Vagina (tissue), 2 donors: ENCODE measurements around the gene PSAP.

Source experiments
- POLR2A ChIP-seq, 2 donors: fragments of 450-650 bp; IDR thresholded peaks; one replicate each; pipeline ENCODE4 v1.6.1; 2017; ENCODE audit warnings: antibody characterized with exemption in 2 of 2, mild to moderate bottlenecking in 2 of 2, moderate library complexity in 2 of 2
- POLR2AphosphoS5 ChIP-seq, 2 donors: sonication (generic); formaldehyde crosslinking; IDR thresholded peaks; one replicate each; pipeline ENCODE4 v1.9.0; 2017; ENCODE audit warnings: antibody characterized with exemption in 2 of 2, mild to moderate bottlenecking in 2 of 2, low read depth in 1 of 2; ENCODE audit not compliant: insufficient read depth in 1 of 2
- TF ChIP-seq, protein P1 (sequence below), 3 experiments: fragments of 450-650 bp in 2 of 3; fragments of 200-600 bp in 1 of 3; sonication (generic) in 1 of 3; IDR thresholded peaks; one replicate each; pipeline ENCODE4 v1.5.1; 2017 to 2019; ENCODE audit warnings: antibody characterized with exemption in 3 of 3, mild to moderate bottlenecking in 2 of 3, moderate library complexity in 2 of 3

DNA sequence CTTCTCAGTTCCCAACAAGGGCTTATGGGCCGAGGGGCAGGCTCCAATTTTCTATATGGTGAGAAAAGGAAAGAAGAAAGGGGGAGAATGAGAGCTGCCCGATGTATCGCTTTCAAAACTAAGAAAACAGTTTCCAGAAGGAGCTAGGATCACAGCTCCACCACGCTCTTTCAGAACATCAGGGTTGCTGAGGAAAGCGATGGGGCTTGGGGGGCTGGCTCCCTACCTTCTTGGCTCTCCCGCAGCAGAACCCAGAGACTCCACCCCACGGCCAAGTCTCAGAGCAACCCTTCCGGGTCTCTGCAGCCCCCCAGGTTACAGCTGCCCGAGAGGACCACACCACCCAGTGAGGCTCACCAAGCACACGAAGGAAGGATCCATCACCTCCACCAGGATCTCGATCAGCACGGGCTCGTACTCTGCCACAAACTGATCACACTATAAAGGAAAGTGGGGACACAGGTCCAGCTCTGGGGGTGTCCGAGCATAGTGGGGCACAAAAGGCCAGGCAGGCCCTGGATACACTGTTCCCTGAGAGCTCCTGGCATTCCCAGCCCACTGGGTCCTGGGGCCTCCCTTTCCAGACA, 32.3 kb downstream of the PSAP start:
- TF ChIP-seq, protein P1, sequence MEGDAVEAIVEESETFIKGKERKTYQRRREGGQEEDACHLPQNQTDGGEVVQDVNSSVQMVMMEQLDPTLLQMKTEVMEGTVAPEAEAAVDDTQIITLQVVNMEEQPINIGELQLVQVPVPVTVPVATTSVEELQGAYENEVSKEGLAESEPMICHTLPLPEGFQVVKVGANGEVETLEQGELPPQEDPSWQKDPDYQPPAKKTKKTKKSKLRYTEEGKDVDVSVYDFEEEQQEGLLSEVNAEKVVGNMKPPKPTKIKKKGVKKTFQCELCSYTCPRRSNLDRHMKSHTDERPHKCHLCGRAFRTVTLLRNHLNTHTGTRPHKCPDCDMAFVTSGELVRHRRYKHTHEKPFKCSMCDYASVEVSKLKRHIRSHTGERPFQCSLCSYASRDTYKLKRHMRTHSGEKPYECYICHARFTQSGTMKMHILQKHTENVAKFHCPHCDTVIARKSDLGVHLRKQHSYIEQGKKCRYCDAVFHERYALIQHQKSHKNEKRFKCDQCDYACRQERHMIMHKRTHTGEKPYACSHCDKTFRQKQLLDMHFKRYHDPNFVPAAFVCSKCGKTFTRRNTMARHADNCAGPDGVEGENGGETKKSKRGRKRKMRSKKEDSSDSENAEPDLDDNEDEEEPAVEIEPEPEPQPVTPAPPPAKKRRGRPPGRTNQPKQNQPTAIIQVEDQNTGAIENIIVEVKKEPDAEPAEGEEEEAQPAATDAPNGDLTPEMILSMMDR (IDR thresholded peaks at IDR 0.05), result no peak
- no peak for TF ChIP-seq POLR2A (IDR thresholded peaks at IDR 0.05)
- TF ChIP-seq POLR2AphosphoS5 (IDR thresholded peaks at IDR 0.05; ENCODE audit: insufficient read depth in 1 of 2, low read depth in 1 of 2), result no peak
